ENCODE measurements around the gene SOWAHC.
"Not testable (repeated sequence)": the region's sequence is repeated elsewhere in the genome, so short reads cannot be mapped to it uniquely, and the experiment has no call there.

SOWAHC gene

GRCh38 chr2:109615637-109616144 lies 1.5 kb downstream of the SOWAHC start:
- DNase-seq: no peak

GRCh38 chr2:109616184-109616583 lies 2.0 kb downstream of the SOWAHC start:
- DNase-seq: no peak

- no peak for DNase-seq
These were observed 5.0 kb downstream of the SOWAHC start for GRCh38 chr2:109619032-109619615.

GRCh38 chr2:109623297-109623696 lies 9.1 kb downstream of the SOWAHC start:
- DNase-seq: no peak

GRCh38 chr2:109623923-109624322 lies 9.8 kb downstream of the SOWAHC start:
- no peak for DNase-seq

GRCh38 chr2:109624339-109624738 lies 10.2 kb downstream of the SOWAHC start:
- no peak for DNase-seq

- not testable (repeated sequence) for DNase-seq
These were observed 14.2 kb downstream of the SOWAHC start for GRCh38 chr2:109628321-109628720.

- DNase-seq: no peak
These were observed 15.7 kb downstream of the SOWAHC start for GRCh38 chr2:109629867-109630266.

GRCh38 chr2:109630441-109631430 lies 16.6 kb downstream of the SOWAHC start:
- no peak for DNase-seq

- DNase-seq: no peak
These were observed 17.6 kb downstream of the SOWAHC start for GRCh38 chr2:109631741-109632140.

- DNase-seq: no peak
These were observed 18.1 kb downstream of the SOWAHC start for GRCh38 chr2:109632158-109632789.

GRCh38 chr2:109633284-109633961 lies 19.3 kb downstream of the SOWAHC start:
- no peak for DNase-seq

- DNase-seq: no peak
These were observed 21.5 kb downstream of the SOWAHC start for GRCh38 chr2:109635426-109636304.

GRCh38 chr2:109636317-109636716 lies 22.2 kb downstream of the SOWAHC start:
- DNase-seq: peak; percentile 16

GRCh38 chr2:109637749-109638570 lies 23.8 kb downstream of the SOWAHC start:
- DNase-seq: no peak

GRCh38 chr2:109638795-109639194 lies 24.6 kb downstream of the SOWAHC start:
- peak; percentile 17 for DNase-seq

- not testable (repeated sequence) for DNase-seq
These were observed 25.8 kb downstream of the SOWAHC start for GRCh38 chr2:109640000-109640399.

- DNase-seq: peak; percentile 5
These were observed 30.6 kb downstream of the SOWAHC start for GRCh38 chr2:109644571-109645275.

- DNase-seq: no peak
These were observed 31.4 kb downstream of the SOWAHC start for GRCh38 chr2:109645412-109646184.

All from fibroblast of skin of abdomen (primary cell).